Suprapubic skin (tissue), 4 donors: Measurements from ENCODE around the gene CCDC197.

Source experiments
- CTCF ChIP-seq, 2 donors: fragments of 200-600 bp in 1 of 2; fragments of 450-650 bp in 1 of 2; sonication (generic) in 1 of 2; IDR thresholded peaks; one replicate each; pipeline ENCODE4 v1.5.1; 2016 to 2019; ENCODE audit warnings: antibody characterized with exemption in 2 of 2, mild to moderate bottlenecking in 1 of 2, moderate library complexity in 1 of 2
- POLR2A ChIP-seq, 2 donors: fragments of 450-650 bp; IDR thresholded peaks; one replicate each; pipeline ENCODE4 v1.6.1; 2017; ENCODE audit warnings: antibody characterized with exemption in 2 of 2, mild to moderate bottlenecking in 2 of 2, moderate library complexity in 2 of 2
- POLR2AphosphoS5 ChIP-seq, 3 donors: sonication (generic); formaldehyde crosslinking; IDR thresholded peaks; one replicate each; pipeline ENCODE4 v1.6.1; 2017; ENCODE audit warnings: antibody characterized with exemption in 3 of 3

GRCh38 chr14:94046696-94047250, 49.7 kb downstream of the CCDC197 start:
- TF ChIP-seq CTCF (IDR thresholded peaks at IDR 0.05) (no peak), POLR2A (IDR thresholded peaks at IDR 0.05) (no peak), POLR2AphosphoS5 (IDR thresholded peaks at IDR 0.05) (no peak)
